IPS-18c (cell line): Measurements from ENCODE around the gene GALNT11.

Experiments used
- H3K4me3 ChIP-seq: 2 replicates; pipeline ENCODE4 v1.7.0; 2013; ENCODE audit warnings: low read depth, mild to moderate bottlenecking, low read length, moderate library complexity; ENCODE audit not compliant: insufficient read depth
- H3K9me3 ChIP-seq: one replicate; pipeline ENCODE4 v1.6.1; 2013; ENCODE audit warnings: mild to moderate bottlenecking, low read length, moderate library complexity; ENCODE audit not compliant: control insufficient read depth, insufficient read depth

GALNT11 gene

GRCh38 chr7:152128252-152128651 lies 102.8 kb downstream of the GALNT11 start:
- H3K9me3 ChIP-seq, result peaks cover 12% of the 10 kb centered on the region

GRCh38 chr7:152128741-152129461 lies 103.4 kb downstream of the GALNT11 start:
- H3K9me3 ChIP-seq, result peaks cover 12% of the 10 kb centered on the region
- no peak overlapping the region for H3K4me3 ChIP-seq

More at GRCh38 chr7:152128252-152128651, 102.8 kb downstream of the GALNT11 start:
- H3K4me3 ChIP-seq, result no peak overlapping the region

- H3K9me3 ChIP-seq, result peaks cover 12% of the 10 kb centered on the region
These were observed 104.2 kb downstream of the GALNT11 start for GRCh38 chr7:152129682-152130081.

GRCh38 chr7:152130658-152131590 lies 105.5 kb downstream of the GALNT11 start:
- Histone ChIP-seq H3K9me3 (peaks cover 12% of the 10 kb centered on the region), H3K4me3 (no peak overlapping the region)

More at GRCh38 chr7:152129682-152130081, 104.2 kb downstream of the GALNT11 start:
- no peak overlapping the region for H3K4me3 ChIP-seq

- Histone ChIP-seq H3K4me3 (no peak overlapping the region), H3K9me3 (peaks cover 8% of the 10 kb centered on the region)
These were observed 106.6 kb downstream of the GALNT11 start for GRCh38 chr7:152131981-152132494.

GRCh38 chr7:152132812-152133211 lies 107.3 kb downstream of the GALNT11 start:
- Histone ChIP-seq H3K4me3 (no peak overlapping the region), H3K9me3 (peaks cover 3% of the 10 kb centered on the region)

GRCh38 chr7:152133804-152134203 lies 108.3 kb downstream of the GALNT11 start:
- no peaks in the 10 kb centered on the region for H3K9me3 ChIP-seq

GRCh38 chr7:152136686-152137085 lies 111.2 kb downstream of the GALNT11 start:
- H3K4me3 ChIP-seq, result no peak overlapping the region
- H3K9me3 ChIP-seq, result no peaks in the 10 kb centered on the region

More at GRCh38 chr7:152133804-152134203, 108.3 kb downstream of the GALNT11 start:
- H3K4me3 ChIP-seq, result no peak overlapping the region

GRCh38 chr7:152137476-152138025 lies 112.1 kb downstream of the GALNT11 start:
- no peak overlapping the region for H3K4me3 ChIP-seq

GRCh38 chr7:152140067-152140466 lies 114.6 kb downstream of the GALNT11 start:
- H3K4me3 ChIP-seq, result no peak overlapping the region
- H3K9me3 ChIP-seq, result no peaks in the 10 kb centered on the region

More at GRCh38 chr7:152137476-152138025, 112.1 kb downstream of the GALNT11 start:
- H3K9me3 ChIP-seq, result no peaks in the 10 kb centered on the region

- H3K9me3 ChIP-seq, result no peaks in the 10 kb centered on the region
- H3K4me3 ChIP-seq, result no peak overlapping the region
These were observed 115.1 kb downstream of the GALNT11 start for GRCh38 chr7:152140560-152140959.

GRCh38 chr7:152142976-152143595 lies 117.6 kb downstream of the GALNT11 start:
- H3K9me3 ChIP-seq, result no peaks in the 10 kb centered on the region

GRCh38 chr7:152144557-152145245 lies 119.2 kb downstream of the GALNT11 start:
- no peaks in the 10 kb centered on the region for H3K9me3 ChIP-seq
- H3K4me3 ChIP-seq, result no peak overlapping the region

More at GRCh38 chr7:152142976-152143595, 117.6 kb downstream of the GALNT11 start:
- H3K4me3 ChIP-seq, result no peak overlapping the region

- H3K4me3 ChIP-seq, result no peak overlapping the region
- H3K9me3 ChIP-seq, result no peaks in the 10 kb centered on the region
These were observed 120.5 kb downstream of the GALNT11 start for GRCh38 chr7:152145853-152146466.

- H3K9me3 ChIP-seq, result no peaks in the 10 kb centered on the region
- no peak overlapping the region for H3K4me3 ChIP-seq
These were observed 123.2 kb downstream of the GALNT11 start for GRCh38 chr7:152148706-152149105.

GRCh38 chr7:152149363-152149762 lies 123.9 kb downstream of the GALNT11 start:
- no peaks in the 10 kb centered on the region for H3K9me3 ChIP-seq

More at GRCh38 chr7:152149363-152149762, 123.9 kb downstream of the GALNT11 start:
- no peak overlapping the region for H3K4me3 ChIP-seq
